Activated CD8-positive, alpha-beta memory T cell treated with anti-CD3 and anti-CD28 coated beads for 24 hours (primary cell): ENCODE results near the gene CDHR4.
"Not testable (repeated sequence)": the region's sequence is repeated elsewhere in the genome, so short reads cannot be mapped to it uniquely, and the experiment has no call there.

ENCODE experiments used
- DNase-seq: peaks from one replicate; pipeline ENCODE4 v3.0.0-alpha.2; 2020

The CDHR4 gene

DNA sequence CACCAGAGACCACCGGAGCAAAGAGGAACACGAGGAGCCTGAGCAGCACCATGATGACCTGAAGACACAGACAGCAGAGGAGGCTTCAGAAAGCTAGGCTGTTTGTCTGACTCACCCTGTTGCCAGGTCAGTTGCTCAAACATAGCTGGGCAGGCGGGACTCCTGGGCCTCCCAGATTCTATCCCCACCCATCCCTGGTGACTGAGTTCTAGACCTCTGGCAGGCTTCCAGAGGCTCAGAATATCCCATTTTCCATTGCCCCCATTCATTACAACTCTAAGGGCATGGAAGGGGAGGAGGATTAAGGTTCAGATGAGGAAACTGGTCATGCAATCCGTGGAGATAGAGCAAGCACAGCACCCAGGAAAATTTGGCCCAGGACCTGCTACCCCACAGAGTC lies at the start of gene CDHR4:
CDHR4 (minus strand) TSS at position 113 of the 400 bp plus-strand sequence; CDS start at position 52, 61 bp downstream.
- no peak for DNase-seq

- no peak for DNase-seq
Measured at GRCh38 chr3:49845694-49846093, 46.0 kb upstream of the CDHR4 start.

DNA sequence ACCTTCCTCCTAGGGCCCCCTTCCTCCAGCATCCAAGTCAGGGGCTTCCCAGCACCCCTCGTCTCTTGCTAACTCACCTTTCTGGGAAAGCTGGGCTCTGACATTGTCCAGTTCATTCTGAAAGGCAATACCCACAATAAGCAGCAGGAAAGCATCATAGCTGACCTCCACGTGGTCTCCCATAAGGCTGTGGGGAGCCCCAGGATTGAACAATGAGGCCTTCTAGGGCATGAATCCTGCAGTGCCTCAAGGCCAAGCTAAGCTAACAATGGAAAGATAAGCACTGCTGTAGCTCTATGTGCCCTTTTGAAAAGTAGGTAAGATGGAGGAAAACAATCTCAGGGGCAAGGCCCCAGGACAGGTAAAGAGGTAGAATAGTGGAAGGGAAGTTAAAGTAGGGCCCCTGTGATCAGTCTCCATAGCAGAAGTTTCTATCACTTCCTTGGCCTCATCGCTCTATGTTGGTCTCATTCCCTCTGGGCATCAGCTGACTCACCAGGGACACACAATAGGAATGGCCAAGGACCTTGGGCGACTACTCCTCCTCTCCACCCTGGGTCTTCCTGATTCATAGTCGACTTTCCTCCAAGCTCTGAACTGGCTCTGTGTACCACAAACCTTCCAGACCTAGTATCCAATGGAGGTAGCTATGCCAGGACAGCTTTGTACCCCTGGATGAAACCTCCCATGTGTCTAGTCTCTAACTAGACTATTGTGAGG lies 45.0 kb upstream of the CDHR4 start:
- no peak for DNase-seq

GRCh38 chr3:49842843-49843517 lies 43.3 kb upstream of the CDHR4 start:
- DNase-seq, result no peak

- no peak for DNase-seq
Measured at GRCh38 chr3:49841806-49842205, 42.1 kb upstream of the CDHR4 start.

DNA sequence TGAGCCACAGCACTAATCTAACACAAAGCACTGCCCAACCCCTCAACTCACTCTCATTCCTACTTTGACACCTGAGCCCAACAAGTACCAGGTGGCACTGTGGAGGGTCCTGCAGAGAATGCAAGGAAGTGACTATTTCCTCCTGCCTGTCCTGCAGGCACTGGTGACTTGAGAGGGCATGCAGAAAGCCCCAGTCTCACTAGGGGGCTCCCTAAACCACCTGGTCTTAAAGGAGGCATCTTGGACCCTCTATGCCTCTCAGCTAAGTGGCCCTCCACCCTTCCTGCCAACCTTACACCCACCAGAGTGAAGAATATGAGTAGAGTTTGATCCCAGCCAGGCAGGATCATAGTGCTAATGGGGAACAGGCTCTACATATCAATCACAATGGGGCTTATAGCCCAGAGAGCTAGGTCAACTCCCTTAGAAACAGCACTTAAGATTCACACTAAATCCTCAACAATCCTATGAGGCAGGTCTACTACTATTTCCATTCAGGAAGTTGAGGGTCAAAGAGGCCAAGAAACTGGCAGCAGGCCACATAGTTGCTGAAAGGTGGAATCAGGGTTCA lies 41.5 kb upstream of the CDHR4 start:
- DNase-seq, result no peak

DNA sequence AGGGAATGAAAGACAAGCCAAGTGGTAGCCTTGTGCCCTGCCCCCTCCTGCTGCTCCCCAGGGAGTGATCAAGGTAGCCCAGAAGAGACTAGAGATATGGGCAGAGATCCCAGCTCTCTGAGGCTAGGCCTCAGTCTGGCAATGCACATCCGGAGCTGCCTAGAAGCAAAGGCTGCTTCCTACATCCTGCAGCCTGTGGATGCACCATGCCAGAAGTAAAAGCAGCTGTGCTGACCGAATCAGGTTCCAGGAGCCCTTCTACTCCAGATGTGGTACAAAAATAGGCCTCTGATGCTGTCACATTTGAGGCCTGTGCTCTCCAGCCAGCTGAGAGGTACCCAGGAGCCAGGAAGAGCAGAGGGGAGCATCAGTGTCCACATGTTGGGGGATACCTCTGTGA lies 40.7 kb upstream of the CDHR4 start:
- no peak for DNase-seq

DNA sequence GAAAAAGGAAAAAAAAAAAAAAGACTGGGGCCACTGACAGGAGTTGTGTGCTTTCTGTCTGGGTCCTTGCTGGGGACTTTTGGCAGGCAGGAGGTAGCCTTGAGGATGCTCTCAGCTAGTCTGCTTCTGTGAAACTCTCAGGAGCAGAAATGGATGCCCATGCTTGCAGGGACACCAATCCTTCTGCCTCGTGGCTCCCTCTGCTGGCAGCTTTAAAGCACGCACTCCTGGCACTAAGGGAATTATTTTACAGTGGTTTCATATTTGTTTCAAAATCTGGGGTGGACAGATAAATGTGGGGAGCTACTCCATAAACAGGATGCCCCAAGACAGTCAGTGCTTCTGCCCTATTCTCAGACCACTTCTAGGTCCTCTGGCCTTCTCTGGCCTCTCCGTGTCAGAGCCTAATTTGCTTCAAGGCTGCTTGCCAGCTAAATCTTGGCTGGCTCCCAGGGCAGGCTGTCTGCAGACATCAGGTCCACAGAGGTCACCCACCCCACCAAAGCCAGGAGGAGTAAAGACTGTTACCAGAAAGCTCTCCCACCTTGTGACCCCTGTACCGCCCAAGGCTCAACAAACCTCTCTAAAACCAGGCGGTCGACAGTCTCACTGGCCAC lies 39.6 kb upstream of the CDHR4 start:
- DNase-seq, result peak; percentile 89

DNA sequence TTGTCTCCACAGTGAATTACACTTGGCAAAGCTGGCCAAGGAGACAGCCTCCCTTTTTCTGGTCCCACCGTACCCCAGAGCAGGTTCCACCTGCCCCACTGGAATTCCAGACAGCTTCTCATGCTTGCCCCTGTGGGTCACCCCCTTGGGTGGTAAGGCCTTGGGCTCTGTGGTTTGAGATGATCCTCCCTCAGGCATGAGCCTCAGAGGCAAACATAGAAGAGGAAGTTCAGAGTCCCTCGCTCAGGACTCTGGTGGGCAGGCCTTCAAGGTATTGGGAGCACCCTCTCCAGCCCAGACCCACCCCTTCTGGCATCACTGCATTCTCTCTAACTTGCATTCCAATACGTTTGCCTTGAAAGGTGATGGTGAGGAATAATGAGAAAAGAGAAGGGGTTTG lies 31.7 kb upstream of the CDHR4 start:
- no peak for DNase-seq

GRCh38 chr3:49826016-49826415 lies 26.3 kb upstream of the CDHR4 start:
- DNase-seq, result no peak

DNA sequence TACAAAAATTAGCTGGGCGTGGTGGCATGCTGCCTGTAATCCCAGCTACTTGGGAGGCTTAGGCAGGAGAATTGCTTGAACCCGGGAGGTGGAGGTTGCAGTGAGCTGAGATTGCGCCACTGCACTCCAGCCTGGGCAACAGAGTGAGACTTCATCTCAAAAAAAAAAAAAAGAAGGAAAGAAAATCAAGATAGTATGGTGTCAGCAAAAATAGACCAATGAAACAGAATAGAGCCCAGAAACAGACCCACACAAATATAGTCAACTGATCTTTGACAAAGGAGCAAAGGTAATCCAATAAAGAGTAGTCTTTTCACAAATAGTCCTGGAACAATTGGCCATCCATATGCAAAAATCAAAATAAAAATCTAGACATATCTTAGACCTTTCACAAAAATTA lies 23.5 kb upstream of the CDHR4 start:
- DNase-seq, result not testable (repeated sequence)

DNA sequence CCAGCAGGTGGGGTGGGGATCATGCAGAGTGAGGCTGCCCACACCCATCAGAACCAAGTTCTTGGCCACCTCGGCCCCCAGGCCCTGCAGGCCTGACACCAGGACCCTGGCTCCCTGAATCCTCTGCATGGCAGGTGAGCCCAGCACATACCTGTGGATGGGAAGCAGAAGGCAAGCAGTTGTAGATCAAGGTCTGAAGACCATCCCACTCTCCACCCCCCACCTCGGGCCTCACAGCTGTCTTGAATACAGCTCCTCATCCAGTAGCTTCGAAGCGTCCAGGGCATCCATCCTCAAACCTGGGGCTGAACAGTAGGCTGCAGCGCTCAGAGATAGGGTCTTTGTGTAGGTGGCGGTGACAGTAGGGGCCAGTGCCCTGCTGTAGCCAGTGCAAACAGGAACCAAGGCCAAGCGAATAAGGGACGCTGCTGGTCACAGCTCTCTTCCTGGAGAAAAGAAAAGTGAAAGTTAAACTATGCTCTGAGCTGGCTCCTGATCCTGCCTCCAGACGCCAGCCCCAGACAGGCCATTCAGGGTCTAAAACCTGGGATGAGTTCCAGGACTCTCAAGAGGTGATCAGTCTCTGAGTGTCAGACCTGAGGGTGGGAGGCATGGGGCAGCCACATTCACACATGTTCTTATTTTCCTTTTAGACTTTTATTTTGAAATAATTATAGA lies 14.0 kb upstream of the CDHR4 start, which contains the start of gene UBA7:
UBA7 (minus strand) TSS at position 457 of the 678 bp plus-strand sequence; CDS start at position 291, 166 bp downstream.
- DNase-seq, result peak; percentile 81

- peak; percentile 65 for DNase-seq
Measured at GRCh38 chr3:49812916-49813496, 13.3 kb upstream of the CDHR4 start.

DNA sequence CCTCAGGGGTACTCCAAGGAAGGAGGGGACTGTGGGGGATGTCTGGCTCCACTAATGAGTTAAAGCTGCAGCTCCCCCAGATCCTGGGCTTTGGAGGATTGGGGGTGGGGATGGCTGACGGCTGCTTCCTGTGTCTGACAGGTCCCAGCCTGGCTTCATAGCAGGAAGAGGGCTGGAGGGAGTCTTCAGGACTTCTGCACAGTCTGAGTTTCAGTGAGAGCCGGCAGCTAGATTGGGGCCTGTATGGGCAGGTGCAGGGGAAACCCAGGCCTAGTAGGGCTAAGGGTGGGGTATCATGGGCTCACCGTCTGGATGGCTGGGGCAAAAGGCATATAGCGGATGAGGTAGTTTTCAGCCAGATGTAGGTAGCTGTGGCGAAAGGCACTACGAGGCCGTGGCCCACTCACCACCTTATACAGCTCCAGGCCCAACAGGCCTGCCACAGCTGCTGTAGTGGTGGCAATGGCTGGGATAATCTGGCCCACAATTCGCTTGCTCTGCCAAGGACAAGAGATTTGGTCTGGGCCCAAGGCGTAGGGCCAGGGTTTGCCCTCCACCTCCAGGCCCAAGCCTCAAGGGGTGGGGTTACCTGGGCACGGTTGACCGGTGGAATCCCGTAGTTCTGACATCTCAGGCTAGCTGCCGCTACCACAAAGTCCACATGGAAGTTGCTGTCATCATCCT lies 7.9 kb upstream of the CDHR4 start:
- DNase-seq, result no peak

- no peak for DNase-seq
Measured at GRCh38 chr3:49806850-49807249, 7.2 kb upstream of the CDHR4 start.

- DNase-seq, result no peak
Measured at GRCh38 chr3:49805897-49806701, 6.4 kb upstream of the CDHR4 start.

GRCh38 chr3:49805367-49805782 lies 5.7 kb upstream of the CDHR4 start:
- no peak for DNase-seq

DNA sequence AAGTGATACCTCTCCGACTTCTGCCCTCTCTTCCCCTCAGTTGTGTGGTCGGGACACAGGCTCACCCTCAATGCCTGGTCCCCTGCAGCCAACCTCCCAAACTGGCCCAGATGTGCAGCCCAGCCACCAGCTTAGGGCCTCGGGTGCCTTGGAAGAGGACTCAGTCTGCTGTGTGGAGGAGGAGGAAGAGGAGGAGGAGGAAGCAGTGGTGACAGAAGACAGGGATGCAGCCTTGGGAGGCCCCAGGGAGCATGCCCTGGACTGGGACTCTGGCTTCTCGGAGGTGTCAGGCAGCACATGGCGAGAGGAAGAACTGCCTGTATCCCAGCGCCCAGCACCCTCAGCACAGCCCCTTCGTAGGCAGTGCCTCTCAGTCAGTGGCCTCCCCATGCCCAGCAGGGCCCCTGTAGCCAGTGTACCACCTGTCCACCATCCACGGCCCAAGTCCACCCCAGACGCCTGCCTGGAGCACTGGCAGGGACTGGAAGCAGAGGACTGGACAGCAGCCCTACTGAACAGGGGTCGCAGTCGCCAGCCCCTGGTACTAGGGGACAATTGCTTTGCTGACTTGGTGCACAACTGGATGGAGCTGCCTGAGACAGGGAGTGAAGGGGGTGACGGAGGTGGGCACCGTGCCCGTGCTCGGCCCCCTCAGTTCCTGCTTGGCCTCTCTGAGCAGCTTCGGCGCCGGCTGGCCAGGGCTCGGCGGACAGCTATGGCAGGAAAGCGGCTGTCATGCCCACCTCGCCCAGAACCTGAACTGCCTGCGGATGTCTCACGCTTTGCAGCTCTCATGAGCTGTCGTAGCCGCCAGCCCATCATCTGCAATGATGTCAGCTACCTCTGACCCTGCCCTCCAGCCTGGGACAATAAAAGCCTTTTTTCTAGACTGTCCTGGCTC lies 4.7 kb upstream of the CDHR4 start:
- no peak for DNase-seq

GRCh38 chr3:49803465-49804140 lies 3.9 kb upstream of the CDHR4 start:
- DNase-seq, result peak; percentile 79
